Spleen (tissue), 7 donors: ENCODE data around the gene CHCHD6.

Source experiments
- CTCF ChIP-seq, 11 experiments: fragments of 200-600 bp in 7 of 11; fragments of 450-650 bp in 4 of 11; sonication (generic) in 4 of 11; IDR thresholded peaks in 8 of 11; conservative IDR thresholded peaks in 3 of 11; 1 replicate in 7 of 11; 2 replicates in 4 of 11; pipeline versions ENCODE4 v1.4.0 to v1.8.0; 2016 to 2021; ENCODE audit warnings: antibody characterized with exemption in 11 of 11, inconsistent platforms in 4 of 11, mild to moderate bottlenecking in 1 of 11
- POLR2A ChIP-seq, 3 donors: fragments of 450-650 bp; IDR thresholded peaks; one replicate each; pipeline ENCODE4 v1.5.1; 2017; ENCODE audit warnings: antibody characterized with exemption in 3 of 3, mild to moderate bottlenecking in 1 of 3
- POLR2AphosphoS5 ChIP-seq, 3 donors: sonication (generic); formaldehyde crosslinking; IDR thresholded peaks; one replicate each; pipeline ENCODE4 v1.5.1; 2017; ENCODE audit warnings: antibody characterized with exemption in 3 of 3
- donor health status: DM: no; HTN: no; CAD: no; lungs with moderate emphysema.
- donor health status: DM: no; HTN: no; CAD: no.
- donor health status: DM: no; HTN: no; CAD: no.

- TF ChIP-seq CTCF (IDR thresholded peaks at IDR 0.05 in 8 of 11, conservative IDR thresholded peaks at IDR 0.05 in 3 of 11) (no peak), POLR2A (IDR thresholded peaks at IDR 0.05) (no peak), POLR2AphosphoS5 (IDR thresholded peaks at IDR 0.05) (no peak)
These were observed 69.1 kb downstream of the CHCHD6 start for GRCh38 chr3:126773167-126773566.
